ENCODE results near the gene FEZF2. TPM values are rescaled to one million over a fixed set of nuclear protein-coding genes. Genes with fewer than 3 reads are reported as not detected.

FEZF2 gene
- not detected in 2 replicates for total RNA-seq

DNA sequence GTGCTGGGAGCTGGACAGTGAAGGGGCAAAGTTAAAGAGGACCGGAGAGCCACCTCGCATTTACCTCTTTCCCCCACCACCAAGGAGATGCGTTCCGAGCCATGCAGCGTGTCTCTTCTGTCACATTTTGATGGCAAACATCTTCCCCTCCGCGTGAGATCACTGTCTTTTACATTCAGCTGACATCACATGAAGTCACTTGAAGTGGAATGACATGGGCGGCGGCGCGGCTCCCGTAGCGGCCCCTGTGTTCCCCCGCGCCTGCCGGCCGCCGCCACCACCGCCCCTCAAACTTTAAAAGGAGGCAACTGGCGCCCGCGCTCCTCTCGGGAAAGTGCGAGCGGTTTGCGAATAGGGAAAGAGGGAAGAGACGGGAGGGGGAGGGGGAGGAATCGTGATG is at the start of gene FEZF2:
TSS of gene FEZF2 (minus strand) at position 336 of the 400 bp plus-strand sequence. CDS start 682 bp downstream, outside the sequence.
- Mint-ChIP-seq H3K27me3 (ENCODE audit: low read depth) (peaks cover 84% of the 10 kb centered on the region), H3K4me3 (ENCODE audit: low read depth) (no peak within 1 kb of the TSS), H3K4me1 (ENCODE audit: low read depth) (no peaks in the 10 kb centered on the region), H3K27ac (no peak within 1 kb of the TSS), H3K9me3 (peaks cover 4% of the 10 kb centered on the region), H3K36me3 (ENCODE audit: low read depth) (no peaks in the 10 kb centered on the region)
- DNase-seq (ENCODE audit: low spot score), result no peak
- intact Hi-C loops (cut with micrococcal nuclease), result loop anchor here (10.0 kb wide), 2 partner anchors 502 to 808 kb away; partner anchors contain the start of genes CADPS and PTPRG

DNA sequence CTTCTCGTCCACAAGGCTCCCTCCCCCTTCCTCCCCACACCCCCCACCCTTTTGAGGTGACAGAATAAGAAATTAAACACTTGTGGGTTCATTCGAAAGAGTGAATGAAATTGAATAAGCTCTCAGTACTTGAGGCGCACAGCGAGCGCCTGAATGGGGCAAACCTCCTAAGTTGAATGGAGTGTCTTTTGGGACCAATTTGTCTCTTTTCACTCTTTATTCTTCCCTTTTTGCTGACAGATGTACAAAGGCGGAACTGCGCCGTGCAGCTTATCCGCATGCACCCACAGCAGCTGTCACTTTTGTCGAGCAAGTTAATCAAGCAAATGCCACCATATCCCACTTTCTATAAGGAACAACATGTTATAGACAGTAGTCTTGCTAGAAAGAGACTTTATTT is 47.9 kb upstream of the FEZF2 start:
- H3K4me3 Mint-ChIP-seq (ENCODE audit: low read depth), result no peak overlapping the region
- intact Hi-C loops (cut with micrococcal nuclease), result no loop called here
- no peak overlapping the region for H3K27ac Mint-ChIP-seq
- H3K36me3 Mint-ChIP-seq (ENCODE audit: low read depth), result no peaks in the 10 kb centered on the region
- H3K27me3 Mint-ChIP-seq (ENCODE audit: low read depth), result peaks cover 1% of the 10 kb centered on the region
- no peak for DNase-seq (ENCODE audit: low spot score)
- H3K9me3 Mint-ChIP-seq, result no peaks in the 10 kb centered on the region
- no peaks in the 10 kb centered on the region for H3K4me1 Mint-ChIP-seq (ENCODE audit: low read depth)

DNA sequence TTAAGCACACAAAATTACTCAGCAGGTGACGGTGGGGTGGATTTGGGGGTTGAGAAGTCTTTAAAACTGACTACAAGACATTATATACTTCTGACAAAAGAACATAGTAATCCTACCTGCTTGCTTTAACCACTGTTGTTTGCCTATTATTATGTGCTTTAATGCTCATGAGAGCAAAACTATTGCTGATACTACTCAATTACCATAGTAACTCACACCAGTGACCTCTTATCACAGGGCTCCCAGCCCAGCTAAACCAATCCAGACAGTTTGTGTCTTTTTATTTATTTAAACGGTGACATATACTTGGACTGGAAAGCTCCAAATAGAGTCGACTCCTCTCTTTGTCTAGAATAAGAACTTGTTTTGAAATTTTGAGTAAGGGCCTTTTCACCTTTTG is 42.8 kb upstream of the FEZF2 start:
- Mint-ChIP-seq H3K27me3 (ENCODE audit: low read depth) (peaks cover 3% of the 10 kb centered on the region), H3K4me1 (ENCODE audit: low read depth) (no peaks in the 10 kb centered on the region), H3K9me3 (no peaks in the 10 kb centered on the region), H3K4me3 (ENCODE audit: low read depth) (no peak overlapping the region), H3K27ac (no peak overlapping the region), H3K36me3 (ENCODE audit: low read depth) (no peaks in the 10 kb centered on the region)
- intact Hi-C loops (cut with micrococcal nuclease), result no loop called here
- no peak for DNase-seq (ENCODE audit: low spot score)

DNA sequence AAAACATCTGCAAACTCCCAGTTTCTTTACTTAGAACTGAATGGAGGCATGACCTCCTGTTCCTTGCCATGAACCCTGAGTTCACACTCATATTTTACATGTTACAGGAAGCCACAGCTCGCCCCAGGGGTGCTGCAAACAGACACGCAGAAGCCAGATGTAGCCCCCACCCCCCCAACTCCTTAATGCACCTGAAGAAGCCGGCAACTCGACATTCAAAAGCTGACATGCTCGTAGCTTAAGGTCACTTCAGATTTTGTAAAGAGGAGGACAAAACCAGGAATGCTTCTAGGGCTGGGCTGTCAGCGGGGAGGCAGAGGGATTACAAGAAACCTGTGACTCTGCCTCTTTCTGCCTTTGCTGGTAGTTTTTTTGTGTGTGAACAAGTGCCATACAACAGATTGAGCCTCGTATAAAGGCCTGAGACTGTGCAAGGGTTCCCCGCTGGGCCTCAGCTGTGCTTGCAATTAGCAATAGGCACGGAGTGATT is 42.0 kb upstream of the FEZF2 start:
- DNase-seq (ENCODE audit: low spot score), result no peak
- intact Hi-C loops (cut with micrococcal nuclease), result no loop called here
- H3K36me3 Mint-ChIP-seq (ENCODE audit: low read depth), result no peaks in the 10 kb centered on the region
- no peaks in the 10 kb centered on the region for H3K9me3 Mint-ChIP-seq
- no peaks in the 10 kb centered on the region for H3K4me1 Mint-ChIP-seq (ENCODE audit: low read depth)
- peaks cover 3% of the 10 kb centered on the region for H3K27me3 Mint-ChIP-seq (ENCODE audit: low read depth)
- no peak overlapping the region for H3K27ac Mint-ChIP-seq
- no peak overlapping the region for H3K4me3 Mint-ChIP-seq (ENCODE audit: low read depth)

DNA sequence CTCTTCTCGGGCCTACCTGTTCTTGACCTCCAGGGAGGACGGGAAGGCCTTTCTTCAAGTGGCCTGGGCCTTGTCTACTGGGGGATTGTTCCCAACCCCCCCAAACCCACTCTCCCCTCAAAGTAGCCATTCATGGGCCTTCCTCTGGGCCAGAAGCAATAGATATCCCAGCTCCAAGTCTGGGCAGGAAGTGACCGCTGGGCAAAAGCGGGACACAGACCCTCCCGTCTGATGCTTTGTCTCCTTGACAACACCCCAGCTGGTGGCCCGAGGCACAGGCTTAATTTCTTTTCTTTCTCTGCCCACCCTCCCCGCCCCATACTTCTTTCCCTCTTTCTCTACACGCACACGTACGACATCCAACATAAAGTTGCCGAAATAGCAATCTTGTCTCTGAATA is 41.4 kb upstream of the FEZF2 start:
- DNase-seq (ENCODE audit: low spot score), result no peak
- Mint-ChIP-seq H3K4me1 (ENCODE audit: low read depth) (no peaks in the 10 kb centered on the region), H3K27me3 (ENCODE audit: low read depth) (peaks cover 1% of the 10 kb centered on the region), H3K4me3 (ENCODE audit: low read depth) (no peak overlapping the region), H3K36me3 (ENCODE audit: low read depth) (no peaks in the 10 kb centered on the region), H3K9me3 (no peaks in the 10 kb centered on the region), H3K27ac (no peak overlapping the region)
- intact Hi-C loops (cut with micrococcal nuclease), result no loop called here

DNA sequence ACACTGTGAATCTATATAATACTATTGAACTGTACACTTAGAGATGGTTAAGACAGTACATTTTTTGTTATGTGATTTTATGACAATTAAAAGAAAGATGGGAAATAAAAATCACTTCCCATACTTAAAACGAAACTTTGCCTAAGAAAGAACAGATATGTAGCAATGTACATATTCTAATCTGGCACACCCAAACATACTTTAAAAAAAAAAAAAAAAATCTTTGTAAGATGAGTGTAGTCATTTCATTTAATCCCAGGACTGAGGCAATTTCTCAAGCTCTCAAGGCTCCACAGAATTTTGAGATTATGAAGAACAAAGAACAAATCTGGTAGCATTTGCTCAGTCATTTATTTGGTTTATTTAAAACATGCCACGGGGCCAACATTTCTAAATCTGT is 40.3 kb upstream of the FEZF2 start:
- Mint-ChIP-seq H3K9me3 (no peaks in the 10 kb centered on the region), H3K4me3 (ENCODE audit: low read depth) (no peak overlapping the region), H3K27ac (no peak overlapping the region), H3K36me3 (ENCODE audit: low read depth) (no peaks in the 10 kb centered on the region), H3K4me1 (ENCODE audit: low read depth) (no peaks in the 10 kb centered on the region), H3K27me3 (ENCODE audit: low read depth) (peaks cover 1% of the 10 kb centered on the region)
- intact Hi-C loops (cut with micrococcal nuclease), result no loop called here
- DNase-seq (ENCODE audit: low spot score), result no peak

DNA sequence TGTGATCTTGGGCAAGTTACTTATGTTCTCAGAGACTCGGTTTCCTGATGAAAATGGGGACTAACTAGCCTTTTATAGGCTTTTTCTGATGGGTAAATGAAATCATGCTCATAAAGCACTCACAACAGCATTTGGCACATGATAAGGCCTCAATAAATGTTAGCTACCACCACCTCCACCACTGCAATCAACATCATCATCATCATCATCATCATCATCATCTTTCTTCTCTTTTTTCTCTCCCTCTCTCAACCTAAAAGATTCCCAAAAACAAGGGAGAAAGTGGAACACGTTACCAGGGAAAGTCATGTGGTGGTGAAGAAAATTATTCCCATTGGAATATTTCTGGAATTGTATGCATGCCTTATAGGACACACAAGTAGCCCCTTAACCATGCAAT is 33.6 kb upstream of the FEZF2 start:
- intact Hi-C loops (cut with micrococcal nuclease), result no loop called here
- H3K4me1 Mint-ChIP-seq (ENCODE audit: low read depth), result no peaks in the 10 kb centered on the region
- H3K27ac Mint-ChIP-seq, result no peak overlapping the region
- peaks cover 1% of the 10 kb centered on the region for H3K27me3 Mint-ChIP-seq (ENCODE audit: low read depth)
- no peak for DNase-seq (ENCODE audit: low spot score)
- H3K9me3 Mint-ChIP-seq, result no peaks in the 10 kb centered on the region
- no peaks in the 10 kb centered on the region for H3K36me3 Mint-ChIP-seq (ENCODE audit: low read depth)
- H3K4me3 Mint-ChIP-seq (ENCODE audit: low read depth), result no peak overlapping the region

DNA sequence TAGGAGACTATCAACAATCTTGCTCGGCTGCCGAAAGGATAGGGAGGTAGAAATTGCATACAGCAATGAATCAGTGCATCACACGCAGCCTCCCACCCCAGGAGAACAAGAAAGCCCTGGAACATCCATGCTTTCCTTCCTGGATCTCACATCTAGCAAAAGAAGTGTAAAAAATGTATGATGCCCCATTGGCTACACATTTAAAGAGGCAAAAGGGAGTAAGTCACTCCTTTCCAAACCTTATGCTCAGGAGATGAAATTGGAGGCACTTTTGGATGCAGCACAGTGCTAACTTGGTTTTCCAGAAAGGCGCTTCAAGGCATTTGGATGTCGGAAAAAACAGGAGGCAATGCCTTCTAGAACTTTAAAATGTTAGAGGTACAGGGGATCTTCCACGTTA is 32.2 kb upstream of the FEZF2 start:
- DNase-seq (ENCODE audit: low spot score), result no peak
- Mint-ChIP-seq H3K4me3 (ENCODE audit: low read depth) (no peak overlapping the region), H3K27me3 (ENCODE audit: low read depth) (no peaks in the 10 kb centered on the region), H3K9me3 (no peaks in the 10 kb centered on the region), H3K4me1 (ENCODE audit: low read depth) (no peaks in the 10 kb centered on the region), H3K27ac (no peak overlapping the region), H3K36me3 (ENCODE audit: low read depth) (no peaks in the 10 kb centered on the region)
- intact Hi-C loops (cut with micrococcal nuclease), result no loop called here

DNA sequence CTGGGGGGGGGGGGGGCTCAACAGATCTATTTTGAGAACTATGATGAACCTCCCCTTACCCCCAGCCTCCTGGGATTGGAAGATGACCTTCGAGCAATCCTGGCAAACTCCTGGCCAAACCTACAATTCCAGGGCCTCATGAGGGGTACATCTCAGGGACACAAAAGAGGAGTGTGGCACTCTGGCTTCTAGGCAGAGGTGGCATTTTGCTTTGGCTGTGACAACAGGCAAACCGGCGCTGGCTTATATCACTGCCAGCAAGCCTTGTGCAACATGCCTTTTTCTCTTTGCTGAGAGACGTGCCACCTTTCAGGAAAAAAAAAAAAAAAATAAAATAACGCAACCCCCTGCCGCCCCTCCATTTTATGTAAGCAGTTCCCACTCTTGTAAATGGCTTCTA is 31.8 kb upstream of the FEZF2 start:
- no peak for DNase-seq (ENCODE audit: low spot score)
- Mint-ChIP-seq H3K4me1 (ENCODE audit: low read depth) (no peaks in the 10 kb centered on the region), H3K9me3 (no peaks in the 10 kb centered on the region), H3K27ac (no peak overlapping the region), H3K4me3 (ENCODE audit: low read depth) (no peak overlapping the region), H3K27me3 (ENCODE audit: low read depth) (no peaks in the 10 kb centered on the region), H3K36me3 (ENCODE audit: low read depth) (no peaks in the 10 kb centered on the region)
- intact Hi-C loops (cut with micrococcal nuclease), result no loop called here

DNA sequence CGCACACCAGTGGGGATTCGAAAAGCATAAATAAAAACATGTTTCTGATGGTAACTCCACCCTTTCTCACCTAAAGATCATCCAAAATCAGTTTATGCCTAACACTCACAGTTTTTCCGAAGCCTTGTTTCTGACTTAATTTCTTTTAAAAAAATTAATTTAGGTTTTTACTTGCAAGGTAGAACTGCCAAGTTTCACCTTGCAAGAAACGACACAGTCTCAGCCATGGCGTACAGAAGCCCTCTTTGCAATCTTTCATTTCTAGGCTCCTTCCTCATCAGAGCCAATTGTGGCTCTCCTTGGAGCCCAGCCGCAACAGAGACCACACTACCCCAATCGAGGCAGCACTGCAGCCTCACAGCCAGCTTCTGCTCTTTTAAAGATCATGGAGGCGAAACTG is 31.0 kb upstream of the FEZF2 start:
- H3K4me3 Mint-ChIP-seq (ENCODE audit: low read depth), result no peak overlapping the region
- H3K36me3 Mint-ChIP-seq (ENCODE audit: low read depth), result no peaks in the 10 kb centered on the region
- H3K9me3 Mint-ChIP-seq, result no peaks in the 10 kb centered on the region
- H3K27ac Mint-ChIP-seq, result no peak overlapping the region
- H3K27me3 Mint-ChIP-seq (ENCODE audit: low read depth), result no peaks in the 10 kb centered on the region
- no peak for DNase-seq (ENCODE audit: low spot score)
- intact Hi-C loops (cut with micrococcal nuclease), result no loop called here
- no peaks in the 10 kb centered on the region for H3K4me1 Mint-ChIP-seq (ENCODE audit: low read depth)

DNA sequence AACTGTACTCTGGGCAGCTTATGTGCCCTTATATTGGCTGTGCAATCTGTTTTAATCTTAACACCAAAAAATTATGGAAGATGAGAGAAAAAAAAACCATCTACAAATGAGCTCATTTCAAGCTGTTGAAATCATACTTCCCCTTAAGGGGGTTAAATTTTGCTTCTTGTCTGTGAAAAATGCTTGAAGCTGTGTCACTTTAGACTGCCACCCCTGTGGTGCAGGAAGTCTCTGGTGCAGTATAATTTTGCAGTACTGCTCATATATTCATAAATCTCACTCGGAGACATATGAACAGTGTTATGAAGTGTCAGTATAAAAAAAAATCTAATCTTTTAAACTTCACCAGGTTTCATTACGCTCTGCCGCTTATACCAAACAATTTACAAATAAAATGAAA is 30.4 kb upstream of the FEZF2 start:
- intact Hi-C loops (cut with micrococcal nuclease), result no loop called here
- no peaks in the 10 kb centered on the region for H3K4me1 Mint-ChIP-seq (ENCODE audit: low read depth)
- no peaks in the 10 kb centered on the region for H3K27me3 Mint-ChIP-seq (ENCODE audit: low read depth)
- no peak overlapping the region for H3K4me3 Mint-ChIP-seq (ENCODE audit: low read depth)
- H3K9me3 Mint-ChIP-seq, result no peaks in the 10 kb centered on the region
- no peak overlapping the region for H3K27ac Mint-ChIP-seq
- DNase-seq (ENCODE audit: low spot score), result no peak
- no peaks in the 10 kb centered on the region for H3K36me3 Mint-ChIP-seq (ENCODE audit: low read depth)

DNA sequence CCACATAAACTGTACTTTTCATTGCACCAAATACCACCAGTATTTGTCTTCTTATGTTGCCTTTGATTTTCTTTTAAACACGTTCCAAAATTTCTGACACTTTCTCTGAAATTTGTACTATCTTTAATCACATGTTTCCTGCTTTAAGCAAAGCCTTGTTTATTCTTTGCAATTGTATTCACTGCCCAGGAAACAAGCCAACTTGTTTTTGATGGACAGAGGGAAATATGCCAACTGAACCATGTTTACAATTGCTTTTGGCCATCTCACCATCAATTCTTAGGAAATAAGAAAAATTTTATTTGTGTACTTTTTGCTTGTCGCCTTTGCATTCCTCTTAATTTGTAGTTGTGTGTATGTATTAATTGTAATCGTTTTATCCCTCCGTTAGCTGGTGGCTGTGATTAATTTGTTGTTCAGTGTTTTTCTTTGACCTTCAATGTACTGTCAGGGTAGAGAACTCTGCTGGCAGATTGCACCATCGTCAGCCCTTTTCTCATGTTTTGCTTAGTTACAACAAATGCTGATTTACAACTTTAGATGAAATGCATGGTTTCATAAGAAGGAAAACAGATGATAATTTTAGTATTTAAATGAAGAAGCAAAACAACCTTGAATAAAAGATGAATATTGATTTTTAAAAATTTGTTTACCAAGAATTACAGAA is 19.4 kb upstream of the FEZF2 start:
- no peaks in the 10 kb centered on the region for H3K36me3 Mint-ChIP-seq (ENCODE audit: low read depth)
- no peaks in the 10 kb centered on the region for H3K9me3 Mint-ChIP-seq
- peaks cover 1% of the 10 kb centered on the region for H3K27me3 Mint-ChIP-seq (ENCODE audit: low read depth)
- no peak for DNase-seq (ENCODE audit: low spot score)
- H3K27ac Mint-ChIP-seq, result no peak overlapping the region
- H3K4me1 Mint-ChIP-seq (ENCODE audit: low read depth), result no peaks in the 10 kb centered on the region
- no peak overlapping the region for H3K4me3 Mint-ChIP-seq (ENCODE audit: low read depth)
- intact Hi-C loops (cut with micrococcal nuclease), result no loop called here

DNA sequence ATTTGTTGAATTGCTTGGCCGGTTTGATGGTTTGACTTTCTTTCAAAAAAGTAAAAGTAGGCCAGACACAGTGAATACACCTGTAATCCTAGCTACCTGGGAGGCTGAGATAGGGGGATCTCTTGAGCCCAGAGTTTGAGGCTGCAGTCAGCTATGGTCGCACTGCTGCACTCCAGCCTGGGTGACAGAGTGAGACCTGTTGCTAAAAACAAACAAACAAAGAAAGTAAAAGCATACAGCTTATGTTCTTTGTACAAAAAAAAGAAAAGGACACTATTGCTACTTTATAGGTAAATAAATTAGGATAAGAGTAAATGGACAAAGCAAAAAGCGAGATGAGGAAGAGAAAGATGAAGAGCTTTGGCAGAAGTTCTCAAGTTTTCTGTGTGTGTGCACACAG is 13.9 kb upstream of the FEZF2 start:
- H3K4me3 Mint-ChIP-seq (ENCODE audit: low read depth), result no peak overlapping the region
- peaks cover under 1% of the 10 kb centered on the region for H3K27me3 Mint-ChIP-seq (ENCODE audit: low read depth)
- no peaks in the 10 kb centered on the region for H3K9me3 Mint-ChIP-seq
- intact Hi-C loops (cut with micrococcal nuclease), result no loop called here
- no peak for DNase-seq (ENCODE audit: low spot score)
- no peaks in the 10 kb centered on the region for H3K4me1 Mint-ChIP-seq (ENCODE audit: low read depth)
- H3K27ac Mint-ChIP-seq, result no peak overlapping the region
- no peaks in the 10 kb centered on the region for H3K36me3 Mint-ChIP-seq (ENCODE audit: low read depth)
